Mammary epithelial cell (primary cell): Measurements from ENCODE around the gene KRT74.

ENCODE experiments used
- EZH2 ChIP-seq: IDR thresholded peaks from 2 replicates; pipeline ENCODE4 v1.6.1; 2012; ENCODE audit warnings: low read length, inconsistent platforms, borderline replicate concordance
- TF ChIP-seq, protein P1 (sequence below), 2 donors: IDR thresholded peaks in 1 of 2; conservative IDR thresholded peaks in 1 of 2; 2 replicates each; pipeline ENCODE4 v1.5.1; 2011 to 2012; ENCODE audit warnings: inconsistent platforms in 2 of 2, low read length in 2 of 2, mild to moderate bottlenecking in 2 of 2, control low read depth in 1 of 2, low read depth in 1 of 2; ENCODE audit not compliant: insufficient read depth in 1 of 2; ENCODE audit errors: extremely low read depth in 1 of 2

GRCh38 chr12:52616680-52617402 is 43.2 kb upstream of the KRT74 start:
- TF ChIP-seq, protein P1, sequence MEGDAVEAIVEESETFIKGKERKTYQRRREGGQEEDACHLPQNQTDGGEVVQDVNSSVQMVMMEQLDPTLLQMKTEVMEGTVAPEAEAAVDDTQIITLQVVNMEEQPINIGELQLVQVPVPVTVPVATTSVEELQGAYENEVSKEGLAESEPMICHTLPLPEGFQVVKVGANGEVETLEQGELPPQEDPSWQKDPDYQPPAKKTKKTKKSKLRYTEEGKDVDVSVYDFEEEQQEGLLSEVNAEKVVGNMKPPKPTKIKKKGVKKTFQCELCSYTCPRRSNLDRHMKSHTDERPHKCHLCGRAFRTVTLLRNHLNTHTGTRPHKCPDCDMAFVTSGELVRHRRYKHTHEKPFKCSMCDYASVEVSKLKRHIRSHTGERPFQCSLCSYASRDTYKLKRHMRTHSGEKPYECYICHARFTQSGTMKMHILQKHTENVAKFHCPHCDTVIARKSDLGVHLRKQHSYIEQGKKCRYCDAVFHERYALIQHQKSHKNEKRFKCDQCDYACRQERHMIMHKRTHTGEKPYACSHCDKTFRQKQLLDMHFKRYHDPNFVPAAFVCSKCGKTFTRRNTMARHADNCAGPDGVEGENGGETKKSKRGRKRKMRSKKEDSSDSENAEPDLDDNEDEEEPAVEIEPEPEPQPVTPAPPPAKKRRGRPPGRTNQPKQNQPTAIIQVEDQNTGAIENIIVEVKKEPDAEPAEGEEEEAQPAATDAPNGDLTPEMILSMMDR (conservative IDR thresholded peaks at IDR 0.05 in 1 of 2, IDR thresholded peaks at IDR 0.05 in 1 of 2; ENCODE audit: extremely low read depth in 1 of 2, insufficient read depth in 1 of 2, low read depth in 1 of 2, low read length in 2 of 2): no peak
- no peak for TF ChIP-seq EZH2
